DND-41 (cell line): Measurements from ENCODE around the gene KLF9.
"Not testable (repeated sequence)": the region's sequence is repeated elsewhere in the genome, so short reads cannot be mapped to it uniquely, and the experiment has no call there.

Source experiments
- ATAC-seq: fragments of 200-7000 bp; cut with Tn5 transposase; 3 replicates; pipeline ENCODE4 v1.9.1; 2021; ENCODE audit warnings: low read depth; ENCODE audit not compliant: insufficient read depth
- DNase-seq: peaks from one replicate; pipeline ENCODE4 v3.0.0-alpha.2; 2020
- H2AFZ ChIP-seq: 2 replicates; pipeline ENCODE4 v1.6.0; 2012; ENCODE audit warnings: low read depth, low read length
- H3K27ac ChIP-seq: 2 replicates; pipeline ENCODE4 v1.5.1; 2012; ENCODE audit warnings: low read length, inconsistent platforms
- H3K27me3 ChIP-seq: fragments of 200-600 bp; sonication (generic); 2 replicates; pipeline ENCODE4 v1.6.0; 2012; ENCODE audit warnings: low read length, mild to moderate bottlenecking, inconsistent platforms; ENCODE audit not compliant: insufficient read depth, poor library complexity
- H3K36me3 ChIP-seq: 2 replicates; pipeline ENCODE4 v1.5.1; 2012; ENCODE audit warnings: low read length, inconsistent platforms; ENCODE audit not compliant: insufficient read depth
- H3K4me1 ChIP-seq: 2 replicates; pipeline ENCODE4 v1.5.1; 2012; ENCODE audit warnings: mild to moderate bottlenecking, low read length; ENCODE audit not compliant: insufficient read depth
- H3K4me2 ChIP-seq: 2 replicates; pipeline ENCODE4 v1.6.0; 2012; ENCODE audit warnings: mild to moderate bottlenecking, moderate library complexity, low read length, inconsistent platforms; ENCODE audit not compliant: insufficient read depth
- H3K4me3 ChIP-seq, 2 experiments: fragments of 200-600 bp in 1 of 2; shearing (Covaris generic) in 1 of 2; 2 replicates each; pipeline ENCODE4 v1.5.1; 2012 to 2016; ENCODE audit warnings: inconsistent platforms in 2 of 2, low read length in 2 of 2, mild to moderate bottlenecking in 2 of 2, low read depth in 1 of 2, moderate library complexity in 1 of 2
- H3K79me2 ChIP-seq: 2 replicates; pipeline ENCODE4 v1.6.0; 2012; ENCODE audit warnings: low read length, inconsistent platforms; ENCODE audit not compliant: insufficient read depth
- H3K9ac ChIP-seq: 2 replicates; pipeline ENCODE4 v1.6.0; 2012; ENCODE audit warnings: low read depth, mild to moderate bottlenecking, inconsistent platforms, low read length, moderate library complexity
- H3K9me3 ChIP-seq: 2 replicates; pipeline ENCODE4 v1.5.1; 2012; ENCODE audit warnings: low read length, moderate library complexity, mild to moderate bottlenecking, inconsistent platforms; ENCODE audit not compliant: insufficient read depth, severe bottlenecking
- H4K20me1 ChIP-seq: 2 replicates; pipeline ENCODE4 v1.6.0; 2012; ENCODE audit warnings: low read length; ENCODE audit not compliant: insufficient read depth
- CTCF ChIP-seq: IDR thresholded peaks from 2 replicates; pipeline ENCODE4 v1.5.1; 2012; ENCODE audit warnings: borderline replicate concordance, low read length, moderate library complexity, mild to moderate bottlenecking; ENCODE audit not compliant: poor library complexity, severe bottlenecking; ENCODE audit errors: extremely low read depth
- EZH2 ChIP-seq: IDR thresholded peaks from 3 replicates; pipeline ENCODE4 v1.6.1; 2012; ENCODE audit warnings: borderline replicate concordance, low read depth, mild to moderate bottlenecking, moderate library complexity, low read length, inconsistent platforms; ENCODE audit not compliant: severe bottlenecking

KLF9 gene

GRCh38 chr9:70403618-70404025 is 10.8 kb downstream of the KLF9 start:
- ATAC-seq (no peak), DNase-seq (no peak)
- Histone ChIP-seq H3K36me3 (no peaks in the 10 kb centered on the region), H3K4me3 (no peak overlapping the region), H2AFZ (no peak overlapping the region), H3K79me2 (no peaks in the 10 kb centered on the region), H3K27me3 (no peaks in the 10 kb centered on the region), H3K27ac (no peak overlapping the region), H3K4me2 (no peak overlapping the region), H4K20me1 (no peaks in the 10 kb centered on the region), H3K9ac (no peak overlapping the region), H3K9me3 (no peaks in the 10 kb centered on the region), H3K4me1 (no peaks in the 10 kb centered on the region)
- TF ChIP-seq CTCF, result no peak
- no peak for TF ChIP-seq EZH2

GRCh38 chr9:70403166-70403565 is 11.3 kb downstream of the KLF9 start:
- no peaks in the 10 kb centered on the region for H4K20me1 ChIP-seq
- no peak for ATAC-seq

GRCh38 chr9:70402213-70402612 is 12.2 kb downstream of the KLF9 start:
- no peak for ATAC-seq
- TF ChIP-seq EZH2 (no peak), CTCF (no peak)
- H3K27me3 ChIP-seq, result no peaks in the 10 kb centered on the region
- H3K27ac ChIP-seq, result no peak overlapping the region
- H3K9me3 ChIP-seq, result no peaks in the 10 kb centered on the region
- no peak overlapping the region for H3K9ac ChIP-seq
- H3K4me1 ChIP-seq, result no peaks in the 10 kb centered on the region
- H4K20me1 ChIP-seq, result no peaks in the 10 kb centered on the region
- no peak overlapping the region for H2AFZ ChIP-seq
- H3K79me2 ChIP-seq, result no peaks in the 10 kb centered on the region
- no peak overlapping the region for H3K4me2 ChIP-seq
- no peak overlapping the region for H3K4me3 ChIP-seq
- DNase-seq, result no peak
- no peaks in the 10 kb centered on the region for H3K36me3 ChIP-seq

More at GRCh38 chr9:70403166-70403565, 11.3 kb downstream of the KLF9 start:
- TF ChIP-seq EZH2 (no peak), CTCF (no peak)
- no peaks in the 10 kb centered on the region for H3K9me3 ChIP-seq
- no peaks in the 10 kb centered on the region for H3K79me2 ChIP-seq
- no peak overlapping the region for H3K4me3 ChIP-seq
- no peaks in the 10 kb centered on the region for H3K4me1 ChIP-seq
- H3K36me3 ChIP-seq, result no peaks in the 10 kb centered on the region
- H3K27ac ChIP-seq, result no peak overlapping the region
- H2AFZ ChIP-seq, result no peak overlapping the region
- DNase-seq, result no peak
- no peaks in the 10 kb centered on the region for H3K27me3 ChIP-seq
- H3K9ac ChIP-seq, result no peak overlapping the region
- no peak overlapping the region for H3K4me2 ChIP-seq

DNA sequence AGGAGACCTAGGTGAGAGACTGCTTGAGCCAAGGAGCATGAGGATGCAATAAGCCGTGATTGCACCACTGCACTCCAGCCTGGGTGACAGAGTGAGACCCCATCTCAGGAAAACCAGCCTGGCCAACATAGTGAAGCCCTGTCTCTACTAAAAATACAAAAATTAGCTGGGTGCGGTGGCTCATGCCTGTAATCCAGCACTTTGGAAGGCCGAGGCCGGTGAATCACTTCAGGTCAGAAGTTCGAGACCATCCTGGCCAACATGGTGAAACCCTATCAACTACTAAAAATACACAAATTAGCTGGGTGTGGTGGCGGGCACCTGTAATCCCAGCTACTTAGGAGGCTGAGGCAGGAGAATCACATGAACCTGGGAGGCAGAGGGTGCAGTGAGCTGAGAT is 13.2 kb downstream of the KLF9 start:
- not testable (repeated sequence) for H3K27ac ChIP-seq, H3K4me3 ChIP-seq, H3K36me3 ChIP-seq, H3K9ac ChIP-seq, H3K4me2 ChIP-seq, ATAC-seq, H4K20me1 ChIP-seq, H3K79me2 ChIP-seq, H3K4me1 ChIP-seq, H2AFZ ChIP-seq, DNase-seq, H3K27me3 ChIP-seq, H3K9me3 ChIP-seq
